ENCODE measurements around the gene FOXD1.

FOXD1 gene

DNA sequence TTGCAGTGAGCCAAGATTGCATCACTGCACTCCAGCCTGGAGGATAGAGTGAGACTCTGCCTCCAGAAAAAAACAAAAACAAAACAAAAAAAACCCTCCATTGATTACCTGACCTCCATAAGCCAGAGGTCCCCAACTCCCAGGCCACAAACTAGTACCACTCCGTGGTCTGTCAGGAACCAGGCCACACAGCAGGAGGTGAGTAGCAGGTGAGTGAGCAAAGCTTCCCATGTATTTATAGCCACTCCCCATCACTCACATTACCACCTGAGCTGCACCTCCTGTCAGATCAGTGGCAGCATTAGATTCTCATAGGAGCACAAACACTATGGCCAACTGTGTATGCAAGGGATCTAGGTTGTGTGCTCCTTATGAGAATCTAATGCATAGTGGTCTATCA, 35.9 kb upstream of the FOXD1 start:
- no peak overlapping the region for H3K4me3 ChIP-seq (ENCODE audit: low read depth, low read length)
- no peak for DNase-seq (ENCODE audit: low read depth, low spot score)
- TF ChIP-seq, protein P1, sequence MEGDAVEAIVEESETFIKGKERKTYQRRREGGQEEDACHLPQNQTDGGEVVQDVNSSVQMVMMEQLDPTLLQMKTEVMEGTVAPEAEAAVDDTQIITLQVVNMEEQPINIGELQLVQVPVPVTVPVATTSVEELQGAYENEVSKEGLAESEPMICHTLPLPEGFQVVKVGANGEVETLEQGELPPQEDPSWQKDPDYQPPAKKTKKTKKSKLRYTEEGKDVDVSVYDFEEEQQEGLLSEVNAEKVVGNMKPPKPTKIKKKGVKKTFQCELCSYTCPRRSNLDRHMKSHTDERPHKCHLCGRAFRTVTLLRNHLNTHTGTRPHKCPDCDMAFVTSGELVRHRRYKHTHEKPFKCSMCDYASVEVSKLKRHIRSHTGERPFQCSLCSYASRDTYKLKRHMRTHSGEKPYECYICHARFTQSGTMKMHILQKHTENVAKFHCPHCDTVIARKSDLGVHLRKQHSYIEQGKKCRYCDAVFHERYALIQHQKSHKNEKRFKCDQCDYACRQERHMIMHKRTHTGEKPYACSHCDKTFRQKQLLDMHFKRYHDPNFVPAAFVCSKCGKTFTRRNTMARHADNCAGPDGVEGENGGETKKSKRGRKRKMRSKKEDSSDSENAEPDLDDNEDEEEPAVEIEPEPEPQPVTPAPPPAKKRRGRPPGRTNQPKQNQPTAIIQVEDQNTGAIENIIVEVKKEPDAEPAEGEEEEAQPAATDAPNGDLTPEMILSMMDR (IDR thresholded peaks at IDR 0.05; ENCODE audit: low read depth, low read length): no peak
- in situ Hi-C loops (cut with HindIII; ENCODE audit: low sequenced_read_pairs): no loop called here

GRCh38 chr5:73483676-73484075, 35.1 kb upstream of the FOXD1 start:
- in situ Hi-C loops (cut with HindIII; ENCODE audit: low sequenced_read_pairs): no loop called here
- no peak overlapping the region for H3K4me3 ChIP-seq (ENCODE audit: low read depth, low read length)
- TF ChIP-seq, protein P1 (IDR thresholded peaks at IDR 0.05; ENCODE audit: low read depth, low read length): no peak
- DNase-seq (ENCODE audit: low read depth, low spot score): no peak

DNA sequence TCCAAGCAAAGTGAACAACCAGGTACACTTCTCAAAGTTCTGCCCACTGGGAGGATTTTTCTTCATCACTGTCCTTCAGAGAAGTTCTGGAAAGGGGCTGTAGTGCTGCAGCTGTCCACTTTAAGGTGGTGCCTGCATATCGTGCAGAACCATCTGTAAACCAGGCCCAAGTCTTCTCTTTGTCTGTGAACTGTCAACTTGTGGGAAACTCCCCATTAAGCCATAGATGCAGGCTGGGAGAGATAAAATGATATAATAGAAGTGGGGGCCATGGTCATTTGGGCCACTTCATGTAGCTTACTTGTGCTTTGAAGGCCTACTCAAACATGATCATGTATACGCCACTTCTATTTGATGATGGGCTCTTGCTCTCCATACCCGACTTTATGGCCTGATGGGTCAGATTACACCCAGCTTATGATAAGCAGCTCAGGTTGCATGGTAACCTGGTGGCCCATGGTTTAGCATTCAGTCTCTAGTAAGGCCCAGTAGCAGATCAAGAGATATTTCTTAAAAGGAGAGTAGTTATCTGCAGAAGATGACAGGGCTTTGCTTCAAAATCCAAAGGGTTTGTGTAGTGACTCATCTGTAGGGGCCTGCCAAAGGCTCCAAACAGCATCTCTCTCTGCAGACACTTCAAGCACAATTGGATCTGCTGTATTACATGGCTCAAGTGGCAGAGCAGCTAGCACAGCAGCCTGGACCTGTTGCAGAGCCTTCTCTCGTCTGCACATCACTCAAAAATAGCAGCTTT, 34.0 kb upstream of the FOXD1 start:
- no peak overlapping the region for H3K4me3 ChIP-seq (ENCODE audit: low read depth, low read length)
- peak; percentile 59 for DNase-seq (ENCODE audit: low read depth, low spot score)
- in situ Hi-C loops (cut with HindIII; ENCODE audit: low sequenced_read_pairs): no loop called here
- TF ChIP-seq, protein P1 (IDR thresholded peaks at IDR 0.05; ENCODE audit: low read depth, low read length): no peak

GRCh38 chr5:73480500-73480899, 31.9 kb upstream of the FOXD1 start:
- no peak overlapping the region for H3K4me3 ChIP-seq (ENCODE audit: low read depth, low read length)
- no peak for DNase-seq (ENCODE audit: low read depth, low spot score)
- in situ Hi-C loops (cut with HindIII; ENCODE audit: low sequenced_read_pairs): no loop called here
- TF ChIP-seq, protein P1 (IDR thresholded peaks at IDR 0.05; ENCODE audit: low read depth, low read length): no peak

- no peak overlapping the region for H3K4me3 ChIP-seq (ENCODE audit: low read depth, low read length)
- TF ChIP-seq, protein P1 (IDR thresholded peaks at IDR 0.05; ENCODE audit: low read depth, low read length): no peak
- in situ Hi-C loops (cut with HindIII; ENCODE audit: low sequenced_read_pairs): no loop called here
- no peak for DNase-seq (ENCODE audit: low read depth, low spot score)
Measured at GRCh38 chr5:73472116-73472515, 23.5 kb upstream of the FOXD1 start.

DNA sequence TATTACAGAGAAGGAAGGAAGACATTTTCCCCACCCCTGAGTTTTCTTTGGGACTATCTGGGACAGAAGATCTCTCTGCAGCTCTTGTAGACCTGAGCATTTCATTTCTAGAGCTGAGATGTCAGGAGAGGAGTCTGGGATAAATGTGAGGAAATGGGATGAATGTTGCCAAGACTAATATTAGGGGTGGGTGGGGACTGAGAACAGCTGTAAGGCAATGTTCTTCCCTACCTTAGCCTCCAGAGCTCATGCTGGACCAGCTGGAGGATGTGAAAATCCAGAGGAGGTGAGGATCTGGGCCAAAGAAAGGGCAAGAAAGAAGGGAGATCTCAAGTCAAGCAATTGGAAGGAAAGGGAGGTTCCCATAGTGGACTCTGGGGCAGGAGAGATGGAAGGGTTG, 23.1 kb upstream of the FOXD1 start:
- in situ Hi-C loops (cut with HindIII; ENCODE audit: low sequenced_read_pairs): no loop called here
- no peak overlapping the region for H3K4me3 ChIP-seq (ENCODE audit: low read depth, low read length)
- DNase-seq (ENCODE audit: low read depth, low spot score): no peak
- TF ChIP-seq, protein P1 (IDR thresholded peaks at IDR 0.05; ENCODE audit: low read depth, low read length): no peak
